Measurements from ENCODE around the gene EVC.

EVC gene

DNA sequence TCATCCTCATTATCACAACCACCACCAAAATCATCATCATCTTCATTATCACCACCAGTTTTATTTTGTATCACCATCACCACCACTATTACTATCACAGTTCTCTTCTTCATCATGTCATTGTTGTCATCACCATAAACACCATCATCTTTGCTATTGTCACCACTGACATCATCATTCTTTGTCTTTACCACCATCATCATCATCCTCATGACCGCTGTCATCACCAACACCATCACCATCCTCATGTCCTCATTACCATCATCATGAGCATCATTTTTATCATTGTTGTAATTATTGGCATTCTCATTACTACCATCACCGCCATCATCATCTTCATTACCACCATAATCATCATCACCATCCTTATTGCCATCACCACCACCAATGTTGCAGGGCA is 31.4 kb downstream of the EVC start:
- Histone ChIP-seq H3K4me3 (ENCODE audit: low read depth in 1 of 5, low read length in 5 of 5) (no peak overlapping the region), H3K9me3 (ENCODE audit: control insufficient read depth in 5 of 5, low read length in 5 of 5) (peaks cover 0 to under 1% (median 0%) of the 10 kb centered on the region in 5 donors), H3K4me1 (ENCODE audit: control insufficient read depth in 5 of 5, insufficient read depth in 5 of 5, low read length in 5 of 5) (peaks cover 0 to 6% (median 0%) of the 10 kb centered on the region in 5 donors), H3K27me3 (ENCODE audit: control insufficient read depth in 5 of 5, insufficient read depth in 4 of 5, low read length in 5 of 5) (no peaks in the 10 kb centered on the region), H3K36me3 (ENCODE audit: control insufficient read depth in 5 of 5, insufficient read depth in 5 of 5, low read length in 5 of 5) (peaks cover 18 to 35% (median 31%) of the 10 kb centered on the region in 5 donors), H3K9ac (ENCODE audit: low read length in 5 of 5) (no peak overlapping the region), H3K27ac (ENCODE audit: low read depth, low read length) (no peak overlapping the region)

DNA sequence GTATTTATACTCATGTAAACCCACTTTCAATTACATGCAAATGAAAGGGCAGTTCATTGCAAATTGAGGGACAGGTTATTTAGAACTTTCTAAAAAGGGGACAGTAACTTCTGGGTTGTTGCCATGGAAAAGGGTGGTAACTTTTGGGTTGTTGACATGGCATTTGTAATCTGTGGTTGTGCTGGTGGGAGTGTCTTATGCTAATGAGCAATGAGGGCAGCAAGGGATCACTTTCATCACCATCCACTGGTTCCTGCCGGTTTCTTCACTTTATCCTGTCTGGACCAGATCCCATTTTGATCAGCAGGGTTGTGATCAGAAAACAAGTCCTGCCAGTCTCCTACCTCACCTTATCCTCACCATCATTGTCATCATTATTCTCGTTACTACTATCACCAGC is 32.0 kb downstream of the EVC start:
- H3K27ac ChIP-seq (ENCODE audit: low read depth, low read length), result no peak overlapping the region
- H3K4me1 ChIP-seq (ENCODE audit: control insufficient read depth in 5 of 5, insufficient read depth in 5 of 5, low read length in 5 of 5), result peaks cover 0 to 9% (median 0%) of the 10 kb centered on the region in 5 donors
- peaks cover 18 to 35% (median 31%) of the 10 kb centered on the region in 5 donors for H3K36me3 ChIP-seq (ENCODE audit: control insufficient read depth in 5 of 5, insufficient read depth in 5 of 5, low read length in 5 of 5)
- H3K9me3 ChIP-seq (ENCODE audit: control insufficient read depth in 5 of 5, low read length in 5 of 5), result no peaks in the 10 kb centered on the region
- no peak overlapping the region for H3K9ac ChIP-seq (ENCODE audit: low read length in 5 of 5)
- no peak overlapping the region for H3K4me3 ChIP-seq (ENCODE audit: low read depth in 1 of 5, low read length in 5 of 5)
- no peaks in the 10 kb centered on the region for H3K27me3 ChIP-seq (ENCODE audit: control insufficient read depth in 5 of 5, insufficient read depth in 4 of 5, low read length in 5 of 5)

DNA sequence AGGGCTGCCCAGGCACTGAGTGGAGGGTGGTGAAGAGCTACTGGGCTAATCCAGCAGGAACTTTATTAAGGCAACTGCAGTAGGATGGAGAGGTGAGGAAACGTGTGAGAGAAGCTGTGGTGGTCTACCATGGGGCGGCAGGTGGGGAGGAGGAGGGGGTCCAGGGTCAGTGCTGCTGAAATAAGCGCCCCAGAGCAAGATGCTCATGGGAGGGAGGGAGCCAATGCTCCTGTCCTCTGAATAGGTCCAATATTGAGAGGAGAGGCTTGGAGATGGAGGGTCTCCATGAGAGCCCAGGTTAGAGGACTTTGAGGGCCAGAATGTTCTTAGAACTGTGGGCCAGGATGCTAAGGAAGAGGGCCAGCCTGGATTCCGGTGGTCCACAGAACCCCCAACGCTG is 35.2 kb downstream of the EVC start:
- no peak overlapping the region for H3K9ac ChIP-seq (ENCODE audit: low read length in 5 of 5)
- H3K36me3 ChIP-seq (ENCODE audit: control insufficient read depth in 5 of 5, insufficient read depth in 5 of 5, low read length in 5 of 5), result peaks cover 24 to 52% (median 44%) of the 10 kb centered on the region in 5 donors
- no peaks in the 10 kb centered on the region for H3K9me3 ChIP-seq (ENCODE audit: control insufficient read depth in 5 of 5, low read length in 5 of 5)
- H3K4me1 ChIP-seq (ENCODE audit: control insufficient read depth in 5 of 5, insufficient read depth in 5 of 5, low read length in 5 of 5), result peaks cover 0 to 9% (median 0%) of the 10 kb centered on the region in 5 donors
- no peak overlapping the region for H3K4me3 ChIP-seq (ENCODE audit: low read depth in 1 of 5, low read length in 5 of 5)
- no peaks in the 10 kb centered on the region for H3K27me3 ChIP-seq (ENCODE audit: control insufficient read depth in 5 of 5, insufficient read depth in 4 of 5, low read length in 5 of 5)
- H3K27ac ChIP-seq (ENCODE audit: low read depth, low read length), result no peak overlapping the region

DNA sequence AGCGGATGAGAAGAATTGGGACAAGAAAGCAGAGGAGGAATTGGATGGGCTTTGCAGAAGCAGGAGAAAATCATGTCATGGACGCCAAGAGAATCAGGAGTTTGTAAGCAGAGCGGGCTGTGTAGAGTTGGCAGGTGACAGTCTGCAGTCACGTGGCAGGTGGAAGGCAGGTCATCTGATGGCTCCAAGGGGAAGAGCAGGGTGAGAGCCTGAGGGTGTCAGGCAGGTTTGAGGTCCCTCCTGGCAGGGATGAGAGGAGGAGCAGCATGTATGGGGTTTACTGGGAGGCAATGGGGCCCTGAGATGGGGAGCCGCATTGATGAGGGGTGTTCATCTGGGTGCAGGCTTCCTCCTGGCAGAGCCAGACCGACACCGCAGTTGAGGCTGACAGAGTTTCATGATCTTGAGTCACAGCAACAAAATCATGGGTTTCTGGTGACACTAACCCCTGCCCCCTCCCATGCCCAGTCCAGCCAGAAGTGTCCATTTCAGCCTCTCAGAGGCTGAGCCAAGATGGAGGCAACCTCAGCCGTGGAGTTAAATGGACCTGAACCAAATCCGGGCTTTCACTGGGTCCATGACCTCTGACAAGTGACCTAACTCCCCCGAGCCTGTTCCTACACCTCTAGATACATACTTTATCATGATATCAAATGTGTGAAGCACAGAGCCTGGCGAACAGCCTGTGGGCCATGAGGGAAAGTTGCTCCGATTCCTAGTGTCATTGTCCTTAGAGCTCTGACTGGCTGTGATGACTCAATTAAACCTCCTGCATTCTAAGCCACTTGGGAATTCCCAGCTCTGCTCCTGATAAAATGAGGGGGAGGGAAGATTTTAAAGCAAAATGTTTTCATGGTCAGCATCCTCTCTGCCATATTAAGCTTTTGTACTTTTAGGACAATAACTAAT is 36.1 kb downstream of the EVC start:
- no peaks in the 10 kb centered on the region for H3K9me3 ChIP-seq (ENCODE audit: control insufficient read depth in 5 of 5, low read length in 5 of 5)
- peaks cover 23 to 52% (median 42%) of the 10 kb centered on the region in 5 donors for H3K36me3 ChIP-seq (ENCODE audit: control insufficient read depth in 5 of 5, insufficient read depth in 5 of 5, low read length in 5 of 5)
- no peak overlapping the region for H3K27ac ChIP-seq (ENCODE audit: low read depth, low read length)
- no peaks in the 10 kb centered on the region for H3K27me3 ChIP-seq (ENCODE audit: control insufficient read depth in 5 of 5, insufficient read depth in 4 of 5, low read length in 5 of 5)
- H3K4me3 ChIP-seq (ENCODE audit: low read depth in 1 of 5, low read length in 5 of 5), result no peak overlapping the region
- peaks cover 0 to 9% (median 0%) of the 10 kb centered on the region in 5 donors for H3K4me1 ChIP-seq (ENCODE audit: control insufficient read depth in 5 of 5, insufficient read depth in 5 of 5, low read length in 5 of 5)
- H3K9ac ChIP-seq (ENCODE audit: low read length in 5 of 5), result no peak overlapping the region

DNA sequence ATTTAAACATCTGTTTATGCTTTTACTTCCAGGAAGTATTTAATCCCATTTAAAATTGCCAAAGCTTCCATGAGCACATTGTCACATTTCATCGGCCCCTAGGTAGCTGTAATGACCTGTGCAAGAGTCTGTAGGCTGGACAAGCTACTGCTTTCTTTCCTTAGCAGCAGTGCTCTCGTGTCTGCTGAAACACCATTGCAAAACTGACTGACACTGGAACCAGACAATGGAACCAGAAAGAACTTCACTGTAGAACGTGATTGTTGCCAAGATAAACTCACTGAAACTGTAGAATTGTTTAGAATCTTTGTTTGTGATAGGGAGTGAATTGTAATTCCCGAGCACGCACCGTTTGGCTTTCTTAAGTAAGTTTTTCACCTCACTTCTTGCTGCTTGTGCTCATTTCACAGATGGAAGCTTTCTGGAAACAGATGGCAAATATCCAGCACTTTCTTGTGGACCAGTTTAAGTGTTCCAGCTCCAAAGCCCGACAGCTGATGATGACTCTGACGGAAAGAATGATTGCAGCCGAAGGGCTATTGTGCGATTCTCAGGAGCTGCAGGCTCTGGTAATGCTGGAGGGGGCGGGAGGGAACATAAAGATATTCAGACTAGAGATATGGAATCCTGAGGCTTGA is 36.9 kb downstream of the EVC start:
- Histone ChIP-seq H3K9ac (ENCODE audit: low read length in 5 of 5) (no peak overlapping the region), H3K4me3 (ENCODE audit: low read depth in 1 of 5, low read length in 5 of 5) (no peak overlapping the region), H3K9me3 (ENCODE audit: control insufficient read depth in 5 of 5, low read length in 5 of 5) (no peaks in the 10 kb centered on the region), H3K27ac (ENCODE audit: low read depth, low read length) (no peak overlapping the region), H3K27me3 (ENCODE audit: control insufficient read depth in 5 of 5, insufficient read depth in 4 of 5, low read length in 5 of 5) (no peaks in the 10 kb centered on the region), H3K36me3 (ENCODE audit: control insufficient read depth in 5 of 5, insufficient read depth in 5 of 5, low read length in 5 of 5) (peaks cover 19 to 49% (median 36%) of the 10 kb centered on the region in 5 donors), H3K4me1 (ENCODE audit: control insufficient read depth in 5 of 5, insufficient read depth in 5 of 5, low read length in 5 of 5) (peaks cover 0 to 9% (median 0%) of the 10 kb centered on the region in 5 donors)

DNA sequence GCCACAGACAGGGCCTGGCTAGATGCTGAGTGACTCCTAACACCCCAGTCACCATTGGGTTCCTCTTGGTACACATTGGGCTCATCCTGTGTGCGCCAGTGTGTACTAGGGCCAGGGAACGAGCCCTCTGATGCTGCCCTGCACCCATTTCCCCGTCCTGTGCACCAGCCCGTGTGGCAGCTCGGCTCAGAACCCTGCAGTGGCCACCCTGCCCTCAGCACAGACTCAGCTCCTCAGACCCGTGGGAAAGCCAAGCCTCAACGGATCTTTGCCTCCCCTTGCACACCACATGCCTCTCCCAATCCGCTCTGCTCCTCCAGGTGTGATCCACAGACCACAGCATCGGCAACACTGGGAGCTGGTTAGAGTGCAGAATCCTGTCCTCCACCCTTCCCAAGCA is 38.6 kb downstream of the EVC start:
- Histone ChIP-seq H3K9me3 (ENCODE audit: control insufficient read depth in 5 of 5, low read length in 5 of 5) (no peaks in the 10 kb centered on the region), H3K27ac (ENCODE audit: low read depth, low read length) (no peak overlapping the region), H3K9ac (ENCODE audit: low read length in 5 of 5) (no peak overlapping the region), H3K4me3 (ENCODE audit: low read depth in 1 of 5, low read length in 5 of 5) (no peak overlapping the region), H3K27me3 (ENCODE audit: control insufficient read depth in 5 of 5, insufficient read depth in 4 of 5, low read length in 5 of 5) (no peaks in the 10 kb centered on the region), H3K4me1 (ENCODE audit: control insufficient read depth in 5 of 5, insufficient read depth in 5 of 5, low read length in 5 of 5) (peaks cover 0 to 9% (median 0%) of the 10 kb centered on the region in 5 donors), H3K36me3 (ENCODE audit: control insufficient read depth in 5 of 5, insufficient read depth in 5 of 5, low read length in 5 of 5) (peaks cover 6 to 53% (median 33%) of the 10 kb centered on the region in 5 donors)

DNA sequence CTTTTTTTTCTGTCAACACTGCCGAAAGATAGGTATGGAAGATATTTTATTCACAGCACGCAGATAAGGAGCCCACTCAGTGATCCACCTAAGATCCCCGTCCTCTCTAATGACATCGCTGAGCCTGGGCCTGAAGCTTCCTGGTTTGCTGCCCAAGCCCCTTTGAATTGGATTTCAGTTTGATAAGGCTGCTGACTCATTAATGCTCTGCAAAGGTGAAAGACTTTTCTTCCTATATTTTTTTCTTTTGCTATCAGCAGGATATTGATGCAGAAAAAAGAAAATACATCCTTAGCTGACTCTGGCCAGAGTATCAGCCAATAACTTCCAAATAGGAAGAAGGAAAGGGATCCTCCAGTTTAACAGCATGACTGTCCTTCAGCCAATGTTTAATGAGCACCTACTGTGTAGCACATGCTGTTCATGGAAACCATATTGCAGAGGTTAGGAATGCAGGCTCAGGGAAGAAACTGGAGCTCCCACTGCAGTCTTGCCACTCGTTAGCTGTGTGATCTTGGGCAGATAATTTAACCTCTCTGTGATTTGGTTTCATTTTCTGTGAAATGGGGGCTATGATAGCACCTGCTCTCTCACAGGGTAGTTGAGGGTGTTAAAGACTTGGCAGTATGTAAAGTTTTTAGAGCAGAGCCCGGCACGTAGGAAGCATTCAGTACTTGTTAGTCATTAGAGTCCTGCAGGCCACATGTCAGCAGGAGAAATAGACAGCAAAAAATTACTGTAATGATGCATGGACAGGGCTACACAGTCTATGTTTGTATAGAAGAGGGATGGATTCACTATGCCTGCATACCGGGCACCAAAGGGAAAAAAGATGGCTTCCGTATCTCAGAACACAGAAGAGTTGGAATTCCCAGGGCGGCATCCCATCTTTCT is 39.3 kb downstream of the EVC start:
- H3K9me3 ChIP-seq (ENCODE audit: control insufficient read depth in 5 of 5, low read length in 5 of 5), result no peaks in the 10 kb centered on the region
- peaks cover 0 to 9% (median 0%) of the 10 kb centered on the region in 5 donors for H3K4me1 ChIP-seq (ENCODE audit: control insufficient read depth in 5 of 5, insufficient read depth in 5 of 5, low read length in 5 of 5)
- H3K27ac ChIP-seq (ENCODE audit: low read depth, low read length), result no peak overlapping the region
- H3K4me3 ChIP-seq (ENCODE audit: low read depth in 1 of 5, low read length in 5 of 5), result no peak overlapping the region
- H3K27me3 ChIP-seq (ENCODE audit: control insufficient read depth in 5 of 5, insufficient read depth in 4 of 5, low read length in 5 of 5), result no peaks in the 10 kb centered on the region
- H3K9ac ChIP-seq (ENCODE audit: low read length in 5 of 5), result no peak overlapping the region
- peaks cover 2 to 59% (median 39%) of the 10 kb centered on the region in 5 donors for H3K36me3 ChIP-seq (ENCODE audit: control insufficient read depth in 5 of 5, insufficient read depth in 5 of 5, low read length in 5 of 5)

DNA sequence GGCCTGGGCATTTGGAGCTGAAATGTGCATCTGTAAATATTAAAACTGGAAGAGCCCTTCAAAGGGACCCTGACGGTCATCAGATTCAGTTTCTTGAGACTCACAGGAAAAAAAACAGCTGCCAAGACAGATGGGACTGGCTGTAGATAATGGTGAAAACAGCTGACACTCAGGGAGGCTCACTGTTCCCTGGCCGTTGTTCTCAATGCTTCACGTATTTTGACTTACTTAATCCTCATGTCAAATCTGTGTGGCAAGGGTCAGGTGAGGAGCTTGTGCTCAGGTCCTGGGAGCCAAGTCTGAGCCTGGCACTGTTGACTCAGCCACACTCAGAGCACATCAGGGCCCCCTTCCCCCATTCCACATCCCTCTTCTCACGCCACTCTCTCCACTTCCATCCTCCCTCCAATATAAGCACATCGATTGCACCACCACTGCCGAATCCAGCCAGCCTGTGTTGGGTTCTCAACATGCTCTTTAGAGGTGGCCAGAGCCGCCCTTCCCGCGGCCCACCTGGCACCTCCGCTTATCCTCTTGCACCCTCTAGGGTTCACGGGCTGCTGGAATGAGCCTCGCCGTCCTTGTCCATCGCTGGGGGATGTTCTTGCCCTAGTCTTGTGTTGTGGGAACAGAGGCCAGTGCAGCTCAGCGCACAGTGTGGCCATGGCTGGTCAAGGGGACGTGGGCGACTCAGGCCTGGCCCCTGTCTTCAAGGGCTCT is 40.1 kb downstream of the EVC start:
- Histone ChIP-seq H3K4me1 (ENCODE audit: control insufficient read depth in 5 of 5, insufficient read depth in 5 of 5, low read length in 5 of 5) (peaks cover 0 to 9% (median 0%) of the 10 kb centered on the region in 5 donors), H3K4me3 (ENCODE audit: low read depth in 1 of 5, low read length in 5 of 5) (no peak overlapping the region), H3K9me3 (ENCODE audit: control insufficient read depth in 5 of 5, low read length in 5 of 5) (no peaks in the 10 kb centered on the region), H3K9ac (ENCODE audit: low read length in 5 of 5) (no peak overlapping the region), H3K27ac (ENCODE audit: low read depth, low read length) (no peak overlapping the region), H3K36me3 (ENCODE audit: control insufficient read depth in 5 of 5, insufficient read depth in 5 of 5, low read length in 5 of 5) (peaks cover 0 to 60% (median 47%) of the 10 kb centered on the region in 5 donors), H3K27me3 (ENCODE audit: control insufficient read depth in 5 of 5, insufficient read depth in 4 of 5, low read length in 5 of 5) (no peaks in the 10 kb centered on the region)

DNA sequence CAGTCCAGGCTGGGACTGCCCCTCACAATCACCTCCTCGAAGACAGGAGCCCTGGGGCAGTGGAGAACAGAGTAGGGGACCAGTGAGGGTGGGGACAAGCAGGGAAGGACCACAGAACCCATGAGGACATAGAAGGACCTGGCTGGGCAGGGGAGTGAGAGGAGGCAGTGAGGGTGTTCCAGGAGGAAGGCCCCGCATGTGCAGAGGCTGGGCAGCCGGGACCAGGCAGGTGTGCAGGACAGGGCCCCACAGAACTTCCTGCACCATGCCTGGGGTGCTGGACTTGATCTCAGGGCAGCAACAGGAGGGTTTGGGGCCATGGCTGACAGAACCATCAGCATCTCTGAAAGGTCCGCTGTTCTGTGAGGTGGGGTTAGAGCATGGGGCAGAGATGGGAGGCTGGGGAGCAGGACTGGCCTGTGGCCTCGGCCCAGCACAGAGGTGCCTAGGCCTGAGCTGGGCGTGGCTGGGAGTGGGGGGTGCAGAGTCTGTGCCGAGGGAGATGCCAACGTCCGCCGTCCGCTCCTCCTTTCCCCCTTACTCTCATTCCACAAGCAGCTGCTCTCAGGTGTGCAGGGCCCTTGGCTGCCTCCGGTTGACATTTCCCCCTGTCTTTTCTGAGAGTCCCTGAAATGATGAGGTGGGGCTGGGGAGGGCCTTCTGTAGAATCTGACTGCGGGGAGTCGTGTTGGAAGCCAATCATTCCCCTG is 40.8 kb downstream of the EVC start:
- H3K9ac ChIP-seq (ENCODE audit: low read length in 5 of 5), result no peak overlapping the region
- H3K27ac ChIP-seq (ENCODE audit: low read depth, low read length), result no peak overlapping the region
- H3K4me3 ChIP-seq (ENCODE audit: low read depth in 1 of 5, low read length in 5 of 5), result no peak overlapping the region
- peaks cover 0 to 65% (median 54%) of the 10 kb centered on the region in 5 donors for H3K36me3 ChIP-seq (ENCODE audit: control insufficient read depth in 5 of 5, insufficient read depth in 5 of 5, low read length in 5 of 5)
- H3K27me3 ChIP-seq (ENCODE audit: control insufficient read depth in 5 of 5, insufficient read depth in 4 of 5, low read length in 5 of 5), result no peaks in the 10 kb centered on the region
- H3K9me3 ChIP-seq (ENCODE audit: control insufficient read depth in 5 of 5, low read length in 5 of 5), result peaks cover 0 to 2% (median 0%) of the 10 kb centered on the region in 5 donors
- H3K4me1 ChIP-seq (ENCODE audit: control insufficient read depth in 5 of 5, insufficient read depth in 5 of 5, low read length in 5 of 5), result peaks cover 0 to 9% (median 0%) of the 10 kb centered on the region in 5 donors

All from subcutaneous abdominal adipose tissue (tissue), 5 donors.